Ishikawa (cell line): ENCODE results near the gene USP22.

ENCODE experiments used
- YY1 ChIP-seq: IDR thresholded peaks from 2 replicates; pipeline ENCODE4 v1.6.1; 2012; ENCODE audit warnings: low read depth
- ZBTB7A ChIP-seq: IDR thresholded peaks from 2 replicates; pipeline ENCODE4 v1.6.1; 2012; ENCODE audit warnings: low read depth

- TF ChIP-seq ZBTB7A (no peak), YY1 (no peak)
Measured at GRCh38 chr17:20967776-20968175, 75.0 kb downstream of the USP22 start.
